PC-9 (cell line): Measurements from ENCODE around the gene MPND. TPM values are rescaled to one million over a fixed set of nuclear protein-coding genes. Genes with fewer than 3 reads are reported as not detected.

Experiments
- BruUV-seq: library from RNA; stranded (reverse); fragments of 400-500 nt; replicated peaks from 2 replicates; lab custom pipeline; 2021; lab: Mats Ljungman, UMichigan
- CTCF ChIA-PET: fragments of 300-600 bp; sonication (Branson Sonifier 250); formaldehyde crosslinking; loops from one replicate; lab custom pipeline; 2022; ENCODE audit warnings: antibody characterized with exemption; lab: Charles Lee
- POLR2A ChIA-PET: fragments of 300-600 bp; sonication (Branson Sonifier 250); formaldehyde crosslinking; loops from one replicate; lab custom pipeline; 2022; ENCODE audit warnings: antibody characterized with exemption; ENCODE audit not compliant: unreplicated experiment; lab: Charles Lee
- DNase-seq, 2 experiments: peaks; one replicate each; pipeline versions ENCODE4 v3.0.0 to v3.0.0-alpha.2; 2015 to 2022; ENCODE audit warnings: mixed read lengths in 1 of 2
- H2AFZ ChIP-seq: fragments of 200-600 bp; sonication (generic); 2 replicates; pipeline ENCODE4 v1.8.1; 2017; ENCODE audit warnings: antibody characterized with exemption
- H3F3A ChIP-seq: fragments of 200-600 bp; sonication (generic); 2 replicates; pipeline ENCODE4 v1.8.1; 2017; ENCODE audit warnings: antibody characterized with exemption, mild to moderate bottlenecking, low read depth; ENCODE audit not compliant: insufficient read depth
- H3K27ac ChIP-seq: fragments of 200-600 bp; sonication (generic); 2 replicates; pipeline ENCODE4 v1.6.1; 2016; ENCODE audit warnings: mixed run types
- H3K27me3 ChIP-seq: fragments of 200-600 bp; sonication (generic); 2 replicates; pipeline ENCODE4 v1.6.1; 2016; ENCODE audit warnings: low read depth, mixed run types; ENCODE audit not compliant: insufficient read depth
- H3K36me3 ChIP-seq: fragments of 200-600 bp; sonication (generic); 2 replicates; pipeline ENCODE4 v1.6.1; 2016; ENCODE audit warnings: low read depth, mixed run types
- H3K4me1 ChIP-seq: fragments of 200-600 bp; sonication (generic); replicated peaks from 2 replicates; pipeline ENCODE4 v1.6.1; 2016; ENCODE audit warnings: mixed run types; ENCODE audit not compliant: insufficient read depth
- H3K4me2 ChIP-seq: fragments of 200-600 bp; sonication (generic); 2 replicates; pipeline ENCODE4 v1.6.1; 2017; ENCODE audit warnings: mixed run types
- H3K4me3 ChIP-seq: fragments of 200-600 bp; sonication (generic); 2 replicates; pipeline ENCODE4 v1.6.1; 2016; ENCODE audit warnings: mixed run types
- H3K79me2 ChIP-seq: fragments of 200-600 bp; sonication (generic); 2 replicates; pipeline ENCODE4 v1.6.1; 2017; ENCODE audit warnings: low read depth, mixed run types
- H3K9me2 ChIP-seq: fragments of 200-600 bp; sonication (generic); 2 replicates; pipeline ENCODE4 v1.8.1; 2017; ENCODE audit warnings: mild to moderate bottlenecking; ENCODE audit not compliant: insufficient read depth
- H3K9me3 ChIP-seq: fragments of 200-600 bp; sonication (generic); 2 replicates; pipeline ENCODE4 v1.8.1; 2016; ENCODE audit warnings: low read depth; ENCODE audit not compliant: insufficient read depth
- H4K20me1 ChIP-seq: fragments of 200-600 bp; sonication (generic); 2 replicates; pipeline ENCODE4 v1.8.1; 2017; ENCODE audit not compliant: insufficient read depth
- CTCF ChIP-seq: fragments of 200-600 bp; sonication (generic); conservative IDR thresholded peaks from 2 replicates; pipeline ENCODE4 v1.6.1; 2017; ENCODE audit warnings: mixed run types, antibody characterized with exemption, mild to moderate bottlenecking, moderate library complexity
- EZH2 ChIP-seq: fragments of 200-600 bp; sonication (generic); IDR thresholded peaks from 2 replicates; pipeline ENCODE4 v1.8.0; 2017; ENCODE audit warnings: antibody characterized with exemption, low read depth
- intact Hi-C: fragments of 100-400 bp; cut with micrococcal nuclease; formaldehyde crosslinking; loops from one replicate; pipeline ENCODE4 v1.10.0; 2022; ENCODE audit not compliant: unreplicated experiment
- total RNA-seq: library from RNA; stranded (reverse); gene quantifications from 2 replicates; pipeline ENCODE4 v1.2.3, GENCODE V29; 2021

The MPND gene
- total RNA-seq, 1 experiment from 2014 or later, result 12.6 TPM

- H3K27ac ChIP-seq, result no peak overlapping the region
- BruUV-seq, result no TSS peak
- H3F3A ChIP-seq, result no peaks in the 10 kb centered on the region
- intact Hi-C loops, result no loop called here
- H3K9me3 ChIP-seq, result no peaks in the 10 kb centered on the region
- POLR2A ChIA-PET, result no interaction called here
- H3K4me2 ChIP-seq, result no peak overlapping the region
- no peak for TF ChIP-seq CTCF
- no peak for TF ChIP-seq EZH2
- no peaks in the 10 kb centered on the region for H3K4me1 ChIP-seq
- no peaks in the 10 kb centered on the region for H4K20me1 ChIP-seq
- H3K4me3 ChIP-seq, result no peak overlapping the region
- no peak for DNase-seq
- CTCF ChIA-PET, result interaction anchor here (0.6 kb wide), 1 partner anchor 40 kb away, joined by 3 read pairs; no protein-coding TSS in a partner anchor
- no peak overlapping the region for H2AFZ ChIP-seq
- no peaks in the 10 kb centered on the region for H3K27me3 ChIP-seq
- H3K79me2 ChIP-seq, result no peaks in the 10 kb centered on the region
- H3K36me3 ChIP-seq, result no peaks in the 10 kb centered on the region
- H3K9me2 ChIP-seq, result no peaks in the 10 kb centered on the region
These were observed 18.9 kb downstream of the MPND start for GRCh38 chr19:4362101-4362828.

GRCh38 chr19:4362831-4363545 lies 19.6 kb downstream of the MPND start:
- Histone ChIP-seq H4K20me1 (no peaks in the 10 kb centered on the region), H3K4me1 (no peaks in the 10 kb centered on the region), H3F3A (no peaks in the 10 kb centered on the region), H3K27me3 (no peaks in the 10 kb centered on the region), H3K4me2 (no peak overlapping the region), H3K79me2 (no peaks in the 10 kb centered on the region), H3K27ac (no peak overlapping the region), H2AFZ (no peak overlapping the region), H3K9me2 (no peaks in the 10 kb centered on the region), H3K4me3 (no peak overlapping the region), H3K36me3 (no peaks in the 10 kb centered on the region), H3K9me3 (no peaks in the 10 kb centered on the region)
- DNase-seq, result peak in 1 of 2 experiments; percentile 29
- ChIA-PET CTCF (no interaction called here), POLR2A (no interaction called here)
- TF ChIP-seq EZH2 (no peak), CTCF (peak; percentile 48)
- intact Hi-C loops, result no loop called here
- BruUV-seq, result no TSS peak

GRCh38 chr19:4363571-4364304 lies 20.4 kb downstream of the MPND start:
- Histone ChIP-seq H4K20me1 (no peaks in the 10 kb centered on the region), H3K4me2 (no peak overlapping the region), H3K9me3 (no peaks in the 10 kb centered on the region), H3K27me3 (no peaks in the 10 kb centered on the region), H2AFZ (no peak overlapping the region), H3K27ac (no peak overlapping the region), H3K79me2 (no peaks in the 10 kb centered on the region), H3K9me2 (no peaks in the 10 kb centered on the region), H3F3A (no peaks in the 10 kb centered on the region), H3K4me3 (no peak overlapping the region), H3K36me3 (no peaks in the 10 kb centered on the region), H3K4me1 (no peaks in the 10 kb centered on the region)
- ChIA-PET POLR2A (no interaction called here), CTCF (no interaction called here)
- TF ChIP-seq CTCF (no peak), EZH2 (no peak)
- DNase-seq, result no peak
- intact Hi-C loops, result no loop called here
- BruUV-seq, result no TSS peak
